Measurements from ENCODE around the gene HTR6. TPM values are rescaled to one million over a fixed set of nuclear protein-coding genes. Genes with fewer than 3 reads are reported as not detected.

The HTR6 gene
- not detected in 2 replicates for polyA plus RNA-seq

GRCh38 chr1:19664453-19665185 lies at the start of gene HTR6:
Gene HTR6 (plus strand): TSS chr1:19664875. CDS start chr1:19665754, 879 bp downstream.

DNA sequence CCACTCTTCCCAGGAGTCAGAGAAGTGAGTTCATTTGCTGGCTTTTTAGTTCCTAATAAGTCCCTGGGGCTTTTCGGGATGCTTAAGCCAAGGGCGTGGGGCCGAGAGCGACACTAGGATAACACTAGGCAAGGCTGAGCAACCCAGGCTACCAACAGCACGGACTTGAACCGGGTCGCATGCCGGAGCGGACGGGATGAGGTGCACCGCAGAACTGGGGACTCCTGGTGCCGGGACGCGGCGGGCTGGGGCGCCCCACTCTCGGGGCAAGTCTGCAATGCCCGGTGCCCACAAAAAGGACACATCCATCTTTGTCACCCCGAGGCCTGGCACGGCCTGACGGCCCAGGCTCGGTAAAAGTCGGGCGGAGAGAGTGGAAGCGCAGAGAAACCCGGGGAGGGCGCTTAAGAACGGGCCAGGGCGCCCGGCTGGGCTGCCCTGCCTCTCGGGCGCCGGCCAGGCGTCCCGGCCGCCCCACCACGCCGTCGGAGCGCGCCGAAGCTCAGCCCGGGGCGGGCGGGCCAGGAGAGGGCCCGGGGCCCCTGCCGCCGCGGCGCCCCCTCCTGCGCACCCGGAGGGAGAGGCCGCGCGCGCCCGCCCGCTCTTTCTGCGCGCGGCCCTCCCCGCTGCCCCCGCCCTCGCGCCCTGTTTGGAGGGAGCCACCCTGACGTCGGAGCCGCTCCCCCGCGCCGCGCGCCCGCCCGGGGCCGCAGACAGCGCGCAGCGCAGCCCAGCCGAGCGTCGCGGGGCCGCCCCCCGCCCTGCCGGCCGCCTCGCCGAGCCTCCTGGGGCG lies 20.9 kb upstream of the HTR6 start, which contains the start of gene NBL1:
NBL1 (plus strand) TSS at position 710 of the 793 bp plus-strand sequence. CDS start 10,720 bp downstream, outside the sequence.

Other genes starting within 250 kb of the HTR6 start
- gene CAPZB, start 179.3 kb upstream of the HTR6 start, polyA plus RNA-seq, result 68.8 and 103 TPM in 2 replicates
- gene NBL1, start 20.6 kb upstream of the HTR6 start, polyA plus RNA-seq, result 1.7 and 3.0 TPM in 2 replicates
- gene TMCO4, start 135.0 kb downstream of the HTR6 start, polyA plus RNA-seq, result not detected in 2 replicates
- gene RNF186, start 150.4 kb downstream of the HTR6 start, polyA plus RNA-seq, result not detected in 2 replicates
- 1.2 and 3.8 TPM in 2 replicates for gene OTUD3, start 217.5 kb downstream of the HTR6 start, polyA plus RNA-seq

Measured in Purkinje cell (primary cell).